22Rv1 (cell line): Measurements from ENCODE around the gene SLC16A13.

Source experiments
- H3K27ac ChIP-seq: fragments of 450-650 bp; 2 replicates; pipeline ENCODE4 v1.5.1; 2017
- ZFX ChIP-seq: fragments of 450-650 bp; IDR thresholded peaks from 2 replicates; pipeline ENCODE4 v1.6.1; 2017; ENCODE audit warnings: antibody characterized with exemption, borderline replicate concordance
- TF ChIP-seq, protein P1 (sequence below): fragments of 450-650 bp; IDR thresholded peaks from 2 replicates; pipeline ENCODE4 v1.5.1; 2017; ENCODE audit warnings: mild to moderate bottlenecking

The SLC16A13 gene

DNA sequence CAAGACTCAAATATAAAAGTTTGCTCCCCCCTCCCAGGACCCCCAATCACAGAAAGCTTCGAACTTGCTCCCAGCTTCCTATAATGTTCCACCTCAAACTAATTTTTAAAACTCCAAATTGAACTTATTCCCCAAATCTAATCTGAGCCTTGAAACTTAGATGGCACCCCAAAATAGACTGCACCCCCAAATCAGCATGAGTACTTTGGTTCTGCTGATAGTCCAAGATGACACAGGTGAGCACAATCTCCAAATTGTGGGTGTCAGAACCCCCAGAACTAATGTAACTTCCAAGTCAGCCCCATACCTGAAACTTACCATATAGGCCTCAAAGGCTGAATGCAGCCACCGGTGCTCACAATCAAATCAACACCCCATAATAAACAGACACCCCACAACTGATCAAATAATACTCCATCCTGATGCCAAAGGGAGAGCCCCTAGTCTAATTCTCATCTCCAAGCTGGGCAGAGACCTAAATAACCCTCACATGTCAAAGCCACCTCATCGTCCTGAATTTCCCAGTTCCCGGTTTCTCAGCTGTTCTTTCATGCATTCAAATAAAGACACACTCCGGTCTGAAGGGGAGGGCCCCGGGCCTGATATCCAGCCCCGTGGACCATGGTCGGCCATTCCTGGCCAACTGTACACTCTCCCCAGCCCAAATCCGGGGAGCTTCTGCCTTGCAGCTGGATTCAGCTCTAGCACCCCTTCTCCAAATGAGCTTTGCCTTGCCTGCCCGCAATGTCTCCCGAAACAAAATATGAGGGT is 14.7 kb upstream of the SLC16A13 start:
- TF ChIP-seq, protein P1, sequence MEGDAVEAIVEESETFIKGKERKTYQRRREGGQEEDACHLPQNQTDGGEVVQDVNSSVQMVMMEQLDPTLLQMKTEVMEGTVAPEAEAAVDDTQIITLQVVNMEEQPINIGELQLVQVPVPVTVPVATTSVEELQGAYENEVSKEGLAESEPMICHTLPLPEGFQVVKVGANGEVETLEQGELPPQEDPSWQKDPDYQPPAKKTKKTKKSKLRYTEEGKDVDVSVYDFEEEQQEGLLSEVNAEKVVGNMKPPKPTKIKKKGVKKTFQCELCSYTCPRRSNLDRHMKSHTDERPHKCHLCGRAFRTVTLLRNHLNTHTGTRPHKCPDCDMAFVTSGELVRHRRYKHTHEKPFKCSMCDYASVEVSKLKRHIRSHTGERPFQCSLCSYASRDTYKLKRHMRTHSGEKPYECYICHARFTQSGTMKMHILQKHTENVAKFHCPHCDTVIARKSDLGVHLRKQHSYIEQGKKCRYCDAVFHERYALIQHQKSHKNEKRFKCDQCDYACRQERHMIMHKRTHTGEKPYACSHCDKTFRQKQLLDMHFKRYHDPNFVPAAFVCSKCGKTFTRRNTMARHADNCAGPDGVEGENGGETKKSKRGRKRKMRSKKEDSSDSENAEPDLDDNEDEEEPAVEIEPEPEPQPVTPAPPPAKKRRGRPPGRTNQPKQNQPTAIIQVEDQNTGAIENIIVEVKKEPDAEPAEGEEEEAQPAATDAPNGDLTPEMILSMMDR: no peak
- TF ChIP-seq ZFX: no peak
- peak overlapping the region; percentile 93 for H3K27ac ChIP-seq

DNA sequence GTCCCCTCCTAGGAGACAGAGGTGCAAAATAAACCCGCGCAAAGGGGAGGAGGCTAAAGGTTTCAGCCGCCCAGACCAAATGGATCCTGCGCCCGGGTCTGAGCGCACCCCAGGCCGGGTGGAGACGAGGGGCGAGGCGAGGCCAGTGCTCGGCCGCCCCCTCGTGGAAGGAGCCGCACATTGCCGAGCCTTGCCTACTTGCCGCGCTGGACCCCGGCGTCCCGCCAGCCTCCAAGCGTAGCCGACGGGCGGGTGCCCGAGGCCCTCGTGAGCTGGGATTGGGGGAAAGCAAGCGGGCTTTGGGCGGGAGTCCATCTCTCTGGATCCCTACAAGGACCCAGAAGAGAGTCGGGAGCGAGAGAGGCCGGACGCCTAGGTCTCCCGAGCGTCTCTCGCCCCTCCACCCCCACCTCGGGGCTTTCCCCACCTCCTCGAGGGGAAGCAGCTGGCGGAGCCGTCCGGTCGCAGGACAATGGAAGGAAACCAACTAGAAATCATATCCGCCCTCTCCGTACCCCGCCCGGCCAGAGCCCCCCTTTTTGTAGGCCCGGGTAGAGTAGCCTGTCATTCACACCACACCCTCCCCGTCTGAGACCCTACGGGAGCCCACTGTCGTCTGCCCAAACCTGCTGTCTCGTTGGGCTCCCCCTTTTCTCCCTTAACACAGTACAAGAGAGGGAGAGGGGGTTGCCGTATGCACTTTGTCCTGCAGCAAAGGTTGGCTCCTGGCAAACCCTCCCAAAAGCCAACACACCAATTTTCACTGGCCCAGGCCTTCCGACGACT is 13.6 kb upstream of the SLC16A13 start:
- peak overlapping the region; percentile 93 for H3K27ac ChIP-seq

DNA sequence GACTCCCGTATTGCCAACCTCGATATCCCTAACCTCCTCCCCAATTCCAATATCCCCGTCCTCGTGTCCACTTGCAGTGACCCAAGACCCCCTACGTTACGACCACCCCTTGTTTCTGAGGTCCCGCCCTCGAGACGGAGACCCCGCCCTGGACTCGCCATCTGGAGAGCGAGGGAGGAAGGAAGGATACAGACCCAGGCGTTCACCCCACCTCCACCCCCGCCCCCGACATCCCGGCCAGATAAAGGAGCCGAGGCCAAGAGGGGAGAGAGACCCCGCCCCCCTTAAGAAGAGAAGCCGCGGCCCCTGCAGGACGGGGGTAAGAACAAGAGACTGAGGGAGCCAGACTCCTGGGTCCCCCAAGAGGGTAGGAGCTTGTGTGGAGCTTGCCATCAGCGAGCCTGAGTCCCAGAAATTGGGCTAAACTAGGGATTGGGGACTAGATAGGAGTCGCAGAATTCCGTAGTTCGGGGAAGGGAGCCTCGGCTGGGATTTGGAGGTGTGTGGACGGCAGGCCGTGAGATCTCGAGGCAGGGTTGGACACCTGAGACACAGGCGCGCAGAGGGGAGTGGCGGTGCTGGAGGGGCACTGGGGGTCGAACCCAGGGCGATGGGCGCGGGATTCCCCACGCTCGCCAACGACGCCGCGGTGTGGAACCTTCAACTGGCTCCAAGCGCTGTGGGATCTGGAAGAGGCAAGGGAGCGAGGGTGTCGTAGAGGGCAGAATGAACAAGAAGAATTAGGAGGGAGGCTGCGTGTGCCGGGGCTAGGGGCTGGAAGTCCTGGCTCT is 12.8 kb upstream of the SLC16A13 start, which contains the start of gene BCL6B:
TSS of gene BCL6B (plus strand) at position 270 of the 791 bp plus-strand sequence. CDS start 622 bp downstream, outside the sequence.
- peak within 1 kb of the TSS; percentile 93 for H3K27ac ChIP-seq
- TF ChIP-seq, protein P1: no peak
- TF ChIP-seq ZFX: no peak

More for the DNA sequence above, 13.6 kb upstream of the SLC16A13 start:
- no peak for TF ChIP-seq ZFX
- TF ChIP-seq, protein P1: peak; percentile 98

DNA sequence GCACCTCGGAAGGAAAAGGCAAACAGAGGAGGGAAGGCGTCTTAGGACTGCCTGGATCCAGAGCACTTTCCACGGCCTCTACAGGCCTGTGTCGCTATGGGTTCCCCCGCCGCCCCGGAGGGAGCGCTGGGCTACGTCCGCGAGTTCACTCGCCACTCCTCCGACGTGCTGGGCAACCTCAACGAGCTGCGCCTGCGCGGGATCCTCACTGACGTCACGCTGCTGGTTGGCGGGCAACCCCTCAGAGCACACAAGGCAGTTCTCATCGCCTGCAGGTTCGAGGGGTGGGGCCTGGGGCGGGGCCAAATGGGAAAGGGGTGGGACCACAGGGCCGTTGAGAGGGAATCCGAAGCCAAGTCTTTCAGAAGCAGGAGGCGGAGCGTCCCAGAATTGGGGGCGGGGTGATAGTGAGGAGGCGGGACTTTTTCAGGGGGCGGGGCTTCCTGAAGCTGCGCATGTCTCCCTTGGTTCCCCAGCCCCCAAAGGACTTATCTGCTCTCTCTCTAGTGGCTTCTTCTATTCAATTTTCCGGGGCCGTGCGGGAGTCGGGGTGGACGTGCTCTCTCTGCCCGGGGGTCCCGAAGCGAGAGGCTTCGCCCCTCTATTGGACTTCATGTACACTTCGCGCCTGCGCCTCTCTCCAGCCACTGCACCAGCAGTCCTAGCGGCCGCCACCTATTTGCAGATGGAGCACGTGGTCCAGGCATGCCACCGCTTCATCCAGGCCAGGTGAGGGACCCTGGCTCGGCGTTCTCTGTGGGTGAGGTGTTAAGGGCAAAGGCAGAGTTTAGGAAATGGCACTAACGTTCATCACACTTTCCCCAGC is 12.0 kb upstream of the SLC16A13 start:
- TF ChIP-seq ZFX: no peak
- TF ChIP-seq, protein P1: peak; percentile 20
- H3K27ac ChIP-seq: peak overlapping the region; percentile 64

DNA sequence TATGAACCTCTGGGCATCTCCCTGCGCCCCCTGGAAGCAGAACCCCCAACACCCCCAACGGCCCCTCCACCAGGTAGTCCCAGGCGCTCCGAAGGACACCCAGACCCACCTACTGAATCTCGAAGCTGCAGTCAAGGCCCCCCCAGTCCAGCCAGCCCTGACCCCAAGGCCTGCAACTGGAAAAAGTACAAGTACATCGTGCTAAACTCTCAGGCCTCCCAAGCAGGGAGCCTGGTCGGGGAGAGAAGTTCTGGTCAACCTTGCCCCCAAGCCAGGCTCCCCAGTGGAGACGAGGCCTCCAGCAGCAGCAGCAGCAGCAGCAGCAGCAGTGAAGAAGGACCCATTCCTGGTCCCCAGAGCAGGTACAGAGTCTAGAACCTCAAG is 11.4 kb upstream of the SLC16A13 start:
- TF ChIP-seq, protein P1: no peak
- TF ChIP-seq ZFX: no peak
- peak overlapping the region; percentile 64 for H3K27ac ChIP-seq

- H3K27ac ChIP-seq: no peak overlapping the region
- TF ChIP-seq, protein P1: no peak
- no peak for TF ChIP-seq ZFX
These were observed 10.6 kb upstream of the SLC16A13 start for GRCh38 chr17:7025245-7025644.
